ENCODE measurements around the gene CDK14. TPM values are rescaled to one million over a fixed set of nuclear protein-coding genes. Genes with fewer than 3 reads are reported as not detected.

The CDK14 gene
- total RNA-seq, 4 donors from 2014 or later = 3.3 to 61.6 (median 38.7) TPM

- Histone ChIP-seq H3K4me3 (no peak overlapping the region), H3K27ac (no peak overlapping the region), H3K9me3 (no peaks in the 10 kb centered on the region), H3K27me3 (no peaks in the 10 kb centered on the region), H3K36me3 (no peaks in the 10 kb centered on the region), H3K4me1 (peaks cover 0 to 3% of the 10 kb centered on the region in 2 donors)
- intact Hi-C loops (cut with DNase I; ENCODE audit: low total_unique reads) = no loop called here
- TF ChIP-seq CTCF (IDR thresholded peaks at IDR 0.05) = no peak
- TF ChIP-seq POLR2A (IDR thresholded peaks at IDR 0.05) = no peak
- DNase-seq = no peak
These were observed 490.1 kb downstream of the CDK14 start for GRCh38 chr7:91086200-91086599.

GRCh38 chr7:91088156-91088555 is 492.0 kb downstream of the CDK14 start:
- intact Hi-C loops (cut with DNase I; ENCODE audit: low total_unique reads) = no loop called here
- Histone ChIP-seq H3K4me1 (no peaks in the 10 kb centered on the region), H3K4me3 (no peak overlapping the region), H3K9me3 (no peaks in the 10 kb centered on the region), H3K27me3 (no peaks in the 10 kb centered on the region), H3K27ac (no peak overlapping the region), H3K36me3 (no peaks in the 10 kb centered on the region)
- TF ChIP-seq POLR2A (IDR thresholded peaks at IDR 0.05) (no peak), CTCF (IDR thresholded peaks at IDR 0.05) (no peak)
- DNase-seq = no peak

GRCh38 chr7:91088691-91089090 is 492.6 kb downstream of the CDK14 start:
- no peak for DNase-seq
- TF ChIP-seq POLR2A (IDR thresholded peaks at IDR 0.05) (no peak), CTCF (IDR thresholded peaks at IDR 0.05) (no peak)
- H3K9me3 ChIP-seq = no peaks in the 10 kb centered on the region
- no peaks in the 10 kb centered on the region for H3K36me3 ChIP-seq
- intact Hi-C loops (cut with DNase I; ENCODE audit: low total_unique reads) = no loop called here
- no peaks in the 10 kb centered on the region for H3K27me3 ChIP-seq
- no peaks in the 10 kb centered on the region for H3K4me1 ChIP-seq
- no peak overlapping the region for H3K27ac ChIP-seq
- H3K4me3 ChIP-seq = no peak overlapping the region

- Histone ChIP-seq H3K27ac (no peak overlapping the region), H3K36me3 (no peaks in the 10 kb centered on the region), H3K27me3 (no peaks in the 10 kb centered on the region), H3K9me3 (no peaks in the 10 kb centered on the region), H3K4me1 (no peaks in the 10 kb centered on the region), H3K4me3 (peak overlapping the region in 1 of 2 donors; percentile 15)
- DNase-seq = no peak
- TF ChIP-seq CTCF (IDR thresholded peaks at IDR 0.05) = peak; percentile 36 to 68 (median 56)
- TF ChIP-seq POLR2A (IDR thresholded peaks at IDR 0.05) = no peak
- intact Hi-C loops (cut with DNase I; ENCODE audit: low total_unique reads) = no loop called here
These were observed 493.4 kb downstream of the CDK14 start for GRCh38 chr7:91089382-91089963.

GRCh38 chr7:91090684-91091083 is 494.6 kb downstream of the CDK14 start:
- intact Hi-C loops (cut with DNase I; ENCODE audit: low total_unique reads) = no loop called here
- H3K27ac ChIP-seq = no peak overlapping the region
- H3K4me1 ChIP-seq = no peaks in the 10 kb centered on the region
- H3K36me3 ChIP-seq = no peaks in the 10 kb centered on the region
- no peaks in the 10 kb centered on the region for H3K27me3 ChIP-seq
- TF ChIP-seq POLR2A (IDR thresholded peaks at IDR 0.05) (no peak), CTCF (IDR thresholded peaks at IDR 0.05) (no peak)
- H3K4me3 ChIP-seq = no peak overlapping the region
- no peaks in the 10 kb centered on the region for H3K9me3 ChIP-seq
- no peak for DNase-seq
